HuH-7 (cell line): ENCODE data around the gene LAMTOR4.

Experiments used
- DNase-seq: peaks from one replicate; pipeline ENCODE4 v3.0.0; 2011; ENCODE audit warnings: low spot score

LAMTOR4 gene

DNA sequence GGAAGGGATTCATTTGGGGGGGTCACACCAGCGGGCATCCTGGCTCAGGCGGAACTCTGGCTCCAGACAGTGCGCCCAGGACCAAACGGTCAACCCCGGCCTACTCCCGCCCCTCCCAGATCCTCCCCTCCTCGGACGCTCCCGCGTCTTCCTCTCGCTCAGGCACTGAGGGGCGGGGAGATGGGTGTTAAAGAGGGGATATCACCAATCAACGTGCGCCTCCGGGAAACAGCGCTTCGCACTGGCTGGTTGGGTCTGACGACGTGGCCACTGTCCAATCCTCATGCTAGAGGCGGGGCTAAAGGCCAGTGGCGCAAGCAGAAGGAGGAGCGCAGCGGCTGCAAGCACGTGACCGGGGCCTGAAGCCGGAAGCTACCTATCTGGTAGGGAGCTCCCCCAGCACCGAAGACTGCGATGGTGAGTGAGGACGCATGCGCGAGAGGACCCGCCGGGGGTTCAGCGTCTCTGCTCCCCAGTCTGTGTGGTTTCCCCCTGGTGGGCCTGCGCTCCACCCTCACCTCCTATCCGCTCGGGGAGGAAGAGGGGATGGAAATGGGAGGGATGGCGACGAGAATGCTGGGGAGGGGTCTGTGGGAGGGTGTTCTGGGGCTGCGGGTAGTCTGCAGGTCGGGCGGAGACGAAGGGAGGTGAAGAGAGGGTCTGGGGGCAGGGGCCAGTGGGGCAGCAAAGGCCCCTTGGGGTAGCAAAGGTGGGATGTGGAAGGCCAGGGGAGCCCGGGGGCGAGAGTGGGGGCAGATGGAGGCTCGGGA, at the start of gene LAMTOR4:
Gene LAMTOR4 (plus strand): TSS at position 360 of the 770 bp plus-strand sequence. CDS start 55 bp downstream, at position 415.
- DNase-seq: peak; percentile 95

DNA sequence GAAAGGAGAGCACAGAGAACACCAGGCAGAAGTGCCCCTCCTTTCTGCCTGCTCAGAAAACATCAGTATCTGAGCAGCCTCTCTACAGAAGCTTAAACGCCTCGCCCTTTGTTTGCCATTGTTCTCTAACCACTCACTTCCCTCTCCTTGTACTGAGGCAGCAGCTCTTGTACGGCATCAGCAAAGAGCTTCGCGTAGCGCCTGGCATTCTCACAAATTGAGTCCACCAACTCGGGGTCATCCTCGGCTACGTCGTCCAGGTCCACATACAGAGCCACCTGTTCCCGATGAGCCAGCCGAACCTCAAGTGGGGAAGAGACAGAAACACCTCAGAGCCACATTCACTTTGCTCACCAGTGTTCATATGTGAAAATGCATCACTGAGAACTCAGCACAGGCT, 49.3 kb upstream of the LAMTOR4 start:
- DNase-seq: no peak

DNA sequence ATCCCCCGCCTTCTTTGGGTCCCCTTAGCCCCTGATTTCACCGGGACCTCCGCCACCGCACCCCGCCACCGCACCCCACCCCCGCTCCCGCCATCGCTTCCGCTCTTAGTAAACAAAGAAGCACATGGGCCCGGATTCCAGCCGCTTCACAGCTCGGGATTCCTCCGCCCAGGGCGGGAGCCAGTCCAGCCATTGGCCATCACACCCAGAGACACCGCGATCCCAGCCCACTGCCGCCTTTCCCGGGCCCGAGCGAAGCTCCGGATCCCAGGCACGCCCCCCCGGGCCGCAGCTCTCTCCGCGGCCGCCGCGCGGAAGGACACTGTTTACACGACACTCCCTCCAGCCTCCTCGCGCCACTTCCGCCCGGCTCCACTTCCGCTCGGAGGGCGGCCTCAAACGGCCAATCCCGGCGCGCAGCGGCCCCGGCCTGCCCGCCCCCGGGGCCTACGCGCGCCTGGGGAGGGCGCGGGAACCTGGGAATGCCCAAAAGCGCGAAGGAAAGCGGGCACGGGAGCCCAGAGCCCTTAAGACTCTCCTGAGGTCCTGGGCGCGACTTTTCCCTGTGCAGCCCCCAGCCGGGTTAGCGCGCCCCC, 48.2 kb upstream of the LAMTOR4 start:
- DNase-seq: peak; percentile 97

DNA sequence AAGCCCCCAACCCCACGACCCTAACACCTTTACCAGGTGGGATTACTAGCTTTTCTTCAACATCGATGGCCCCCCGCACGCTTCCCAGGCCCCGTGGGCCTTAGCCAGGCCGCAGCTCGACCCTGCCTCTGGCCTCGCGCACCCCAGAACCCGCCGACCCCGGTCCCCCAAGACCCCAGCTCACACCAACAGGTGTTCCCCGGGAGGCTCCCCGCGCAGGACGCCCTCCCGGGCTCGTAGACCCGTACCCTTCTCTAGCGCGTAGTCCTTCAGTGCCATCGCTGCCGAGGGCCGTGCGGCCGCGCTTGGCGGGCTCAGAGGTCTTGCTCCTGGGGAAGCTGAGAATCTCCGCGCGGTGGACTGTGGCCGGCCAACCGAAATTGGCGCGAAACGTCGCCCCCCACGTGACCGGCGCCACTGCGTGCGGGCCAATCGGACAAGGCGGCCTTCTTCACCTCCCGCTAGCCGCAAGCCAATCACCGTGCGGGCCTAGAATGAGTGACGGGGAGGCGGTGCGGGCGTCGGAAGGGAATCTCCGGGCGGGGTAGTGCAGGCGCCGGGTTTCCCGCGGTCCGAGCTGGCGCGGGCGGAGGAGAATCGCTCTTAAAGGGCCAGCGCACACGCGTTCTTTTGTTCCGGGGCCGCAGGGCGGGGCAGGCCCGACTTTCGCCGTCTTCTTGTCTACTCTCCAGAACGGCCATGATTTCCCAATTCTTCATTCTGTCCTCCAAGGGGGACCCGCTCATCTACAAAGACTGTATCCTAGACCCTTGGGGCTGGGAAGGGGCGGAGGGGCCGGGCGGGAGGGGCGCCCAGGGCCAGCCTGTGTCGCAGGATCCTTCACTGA, 47.5 kb upstream of the LAMTOR4 start, which contains the start of the genes AP4M1 and MCM7:
Gene AP4M1 (plus strand): TSS at position 628 of the 847 bp plus-strand sequence. CDS start 72 bp downstream, at position 700.
Gene MCM7 (minus strand): TSS at position 382 of the 847 bp plus-strand sequence. CDS start 103 bp downstream, at position 279.
- DNase-seq: peak; percentile 99

DNA sequence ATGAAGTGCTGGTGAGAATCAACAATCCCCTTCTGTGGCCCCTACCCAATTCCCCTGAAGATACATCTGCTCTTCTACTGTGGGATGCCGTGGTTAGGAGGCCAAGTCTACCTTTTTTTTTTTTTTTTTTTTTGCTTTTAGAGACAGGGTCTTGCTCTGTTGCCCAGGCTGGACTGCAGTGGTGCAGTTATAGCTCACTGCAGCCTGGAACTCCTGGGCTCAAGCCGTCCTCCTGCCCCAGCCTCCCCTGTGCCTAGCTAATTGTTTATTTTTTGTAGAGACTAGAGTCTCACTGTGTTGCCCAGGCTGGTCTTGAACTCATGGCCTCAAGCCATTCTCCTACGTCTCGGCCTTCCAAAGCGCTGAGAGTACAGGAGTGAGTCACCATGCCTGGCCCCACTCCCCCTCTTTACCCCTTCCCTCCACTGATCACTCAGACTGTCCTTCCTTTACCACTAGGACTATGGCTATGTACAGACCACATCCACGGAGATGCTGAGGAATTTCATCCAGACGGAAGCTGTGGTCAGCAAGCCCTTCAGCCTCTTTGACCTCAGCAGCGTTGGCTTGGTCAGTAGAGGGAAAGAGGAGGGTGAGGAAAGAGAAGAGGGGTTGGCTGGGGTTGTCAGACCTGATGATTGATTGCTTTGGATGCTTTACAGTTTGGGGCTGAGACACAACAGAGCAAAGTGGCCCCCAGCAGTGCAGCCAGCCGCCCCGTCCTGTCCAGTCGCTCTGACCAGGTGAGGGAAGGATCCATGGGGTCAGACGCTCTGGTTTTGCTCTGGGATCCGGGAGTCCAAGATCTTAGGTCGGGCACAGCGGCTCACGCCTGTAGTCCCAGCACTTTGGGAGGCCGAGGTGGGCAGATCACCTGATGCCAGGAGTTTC, 45.5 kb upstream of the LAMTOR4 start:
- DNase-seq: no peak

DNA sequence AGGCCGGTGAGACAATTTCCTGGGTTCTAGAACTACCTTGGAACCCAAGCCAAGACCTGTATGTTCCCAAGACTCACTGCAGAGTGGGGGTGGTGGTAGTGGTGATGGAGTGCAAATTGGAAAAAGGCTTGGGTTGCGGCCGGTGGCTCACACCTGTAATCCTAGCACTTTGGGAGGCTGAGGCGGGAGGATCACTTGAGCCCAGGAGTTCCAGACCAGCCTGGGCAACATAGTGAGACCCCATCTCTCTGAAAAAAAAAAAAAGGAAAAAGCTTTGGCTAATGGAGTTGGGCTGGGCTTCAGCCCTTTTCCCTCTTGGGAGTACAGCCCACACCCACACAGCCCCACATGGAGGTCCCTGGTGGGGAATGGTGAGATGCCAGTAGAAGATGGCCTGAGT, 43.2 kb upstream of the LAMTOR4 start:
- no peak for DNase-seq

DNA sequence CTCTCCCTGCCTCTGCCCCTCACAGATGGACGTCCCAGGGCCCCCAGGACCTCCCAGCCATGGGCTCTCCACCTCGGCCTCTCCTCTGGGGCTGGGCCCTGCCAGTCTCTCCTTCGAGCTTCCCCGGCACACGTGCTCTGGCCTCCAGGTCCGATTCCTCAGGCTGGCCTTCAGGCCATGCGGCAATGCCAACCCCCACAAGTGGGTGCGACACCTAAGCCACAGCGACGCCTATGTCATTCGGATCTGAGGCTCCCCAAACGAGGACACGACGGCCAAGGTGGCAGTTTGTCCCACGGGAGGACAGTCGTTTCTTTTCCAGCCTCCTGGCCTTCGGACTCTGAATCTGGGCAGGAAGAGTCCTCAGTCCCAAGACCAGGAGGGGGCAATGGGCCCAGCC, 42.1 kb upstream of the LAMTOR4 start:
- no peak for DNase-seq

DNA sequence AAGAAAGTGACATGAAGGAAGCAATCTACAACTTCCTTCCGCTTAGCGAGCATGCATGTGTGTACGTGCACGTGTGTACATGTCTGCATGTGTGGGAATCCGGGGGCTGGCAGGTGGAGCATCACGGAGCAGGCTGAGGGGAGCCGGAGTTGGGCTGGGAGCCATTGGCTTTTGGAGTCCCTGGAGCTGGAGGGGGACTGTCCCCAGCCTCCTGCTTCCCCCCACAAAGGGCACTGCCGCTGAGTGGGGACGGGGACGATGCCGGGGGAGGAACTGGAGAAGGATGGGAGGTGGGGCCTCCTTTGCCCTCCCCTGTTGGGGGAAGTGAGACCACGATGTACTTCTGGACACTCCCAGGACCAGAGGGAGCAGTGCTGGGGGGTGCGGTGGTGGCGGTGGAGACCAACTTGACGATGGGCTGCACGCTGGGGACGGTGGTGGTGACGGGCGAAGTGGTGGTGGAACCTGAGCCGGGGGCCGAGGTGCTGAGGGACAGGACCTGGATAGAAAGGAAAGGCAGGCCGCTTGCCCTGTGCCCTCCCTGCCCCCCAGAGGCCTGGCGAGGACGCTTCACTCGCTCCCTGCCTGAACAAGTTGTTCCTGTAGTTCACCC, 41.5 kb upstream of the LAMTOR4 start:
- no peak for DNase-seq

DNA sequence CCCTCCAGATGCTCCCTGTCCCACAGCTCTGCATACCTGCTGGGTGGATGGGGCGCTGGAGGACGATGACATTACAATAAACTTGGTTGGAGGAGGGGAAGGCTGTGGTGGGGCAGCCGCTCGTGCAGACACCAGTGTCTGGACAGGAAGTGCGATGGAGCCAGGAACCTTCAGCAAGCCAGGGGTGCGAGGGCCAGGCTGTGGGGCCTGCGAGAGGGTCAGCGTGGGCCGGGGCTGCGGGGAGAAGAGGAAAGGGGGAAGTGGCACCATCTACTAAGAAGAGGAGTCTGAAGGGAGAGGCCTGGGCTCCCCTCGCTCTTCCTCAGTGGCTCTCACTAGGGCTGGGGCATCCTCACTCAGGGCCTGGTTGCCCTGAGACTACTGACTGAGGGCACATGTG, 40.8 kb upstream of the LAMTOR4 start:
- DNase-seq: no peak

DNA sequence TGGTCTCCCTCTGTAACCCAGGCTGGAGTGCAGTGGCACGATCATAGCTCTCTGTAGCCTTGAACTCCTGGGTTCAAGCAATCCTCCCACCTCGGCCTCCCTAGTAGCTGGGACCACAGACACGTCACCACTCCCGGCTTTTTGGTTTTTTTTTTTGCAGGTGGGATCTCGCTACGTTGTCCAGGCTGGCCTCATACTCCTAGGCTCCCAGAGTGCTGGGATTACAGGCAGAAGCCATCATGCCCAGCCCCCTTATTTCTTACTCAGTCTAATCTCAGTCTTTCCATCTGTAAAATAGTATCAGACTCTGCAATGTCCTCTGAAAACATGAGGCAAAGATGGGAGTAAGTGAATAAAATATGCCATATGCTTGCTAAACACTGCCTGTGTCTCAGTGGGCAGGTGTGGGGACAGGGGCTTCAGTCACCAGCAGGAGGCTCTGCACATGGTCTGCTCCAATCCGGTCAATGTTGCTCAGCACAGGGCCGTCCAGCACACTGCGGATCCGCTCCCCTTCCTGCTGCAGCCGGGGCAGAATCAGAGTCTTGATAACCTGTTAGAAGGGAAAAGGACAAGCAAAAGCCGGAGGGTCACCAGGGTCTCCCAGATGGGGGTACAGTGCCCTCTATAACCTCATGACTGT, 39.1 kb upstream of the LAMTOR4 start:
- peak; percentile 59 for DNase-seq

DNA sequence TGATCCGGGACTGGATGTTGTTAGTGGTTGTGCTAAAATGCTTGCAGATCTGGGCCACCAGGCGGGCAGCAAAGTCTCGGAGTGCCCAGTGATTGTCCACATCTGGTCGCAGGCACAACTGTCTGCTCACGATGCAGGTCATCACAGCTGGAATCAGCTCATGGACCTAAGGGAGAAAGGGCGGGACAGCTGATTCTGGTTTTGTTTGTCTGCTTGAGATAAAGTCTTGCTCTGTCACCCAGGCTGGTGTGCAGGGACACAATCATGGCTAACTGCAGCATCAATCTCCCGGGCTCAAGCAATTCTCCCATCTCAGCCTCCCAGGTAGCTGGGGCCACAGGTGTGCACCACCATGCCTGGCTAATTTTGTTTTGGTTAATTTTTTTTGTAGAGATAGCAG, 37.6 kb upstream of the LAMTOR4 start:
- no peak for DNase-seq

DNA sequence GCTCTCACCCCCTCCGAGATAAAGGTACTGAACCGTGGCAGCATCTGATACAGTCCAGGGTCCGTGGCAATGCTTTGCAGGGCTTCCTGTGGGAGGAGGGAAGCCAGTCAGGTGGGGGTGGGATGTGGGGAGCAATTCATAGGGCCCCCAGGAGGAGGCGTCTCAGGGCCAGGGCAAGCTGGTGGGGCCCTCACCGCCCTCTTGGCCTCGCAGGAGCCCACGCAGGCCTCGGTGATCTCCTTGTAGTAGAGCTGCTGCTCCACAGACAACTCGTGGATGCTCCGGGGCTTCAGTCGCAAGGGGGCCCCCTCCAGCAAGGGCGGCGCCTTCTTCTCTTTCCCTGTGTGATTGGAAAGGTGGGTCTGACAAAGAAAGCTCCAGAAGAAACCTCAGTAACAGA, 36.8 kb upstream of the LAMTOR4 start:
- no peak for DNase-seq

DNA sequence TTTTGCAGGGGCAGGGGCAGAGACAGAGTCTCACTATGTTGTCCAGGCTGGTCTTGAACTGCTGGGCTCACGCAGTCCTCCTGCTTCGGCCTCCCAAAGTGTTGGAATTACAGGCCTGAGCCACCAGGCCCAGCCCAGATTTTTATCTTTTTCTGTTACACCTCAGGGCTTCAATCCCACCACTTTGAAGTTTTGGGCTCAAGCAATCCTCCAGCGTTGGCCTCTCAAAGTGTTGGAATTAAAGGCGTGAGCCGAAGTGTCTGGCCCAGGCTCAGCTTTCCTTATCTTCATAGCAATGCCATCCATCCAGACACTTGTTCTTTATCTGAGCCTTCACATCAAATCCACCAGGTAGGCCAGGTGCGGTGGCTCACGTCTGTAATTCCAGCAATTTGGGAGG, 33.7 kb upstream of the LAMTOR4 start:
- DNase-seq: no peak

DNA sequence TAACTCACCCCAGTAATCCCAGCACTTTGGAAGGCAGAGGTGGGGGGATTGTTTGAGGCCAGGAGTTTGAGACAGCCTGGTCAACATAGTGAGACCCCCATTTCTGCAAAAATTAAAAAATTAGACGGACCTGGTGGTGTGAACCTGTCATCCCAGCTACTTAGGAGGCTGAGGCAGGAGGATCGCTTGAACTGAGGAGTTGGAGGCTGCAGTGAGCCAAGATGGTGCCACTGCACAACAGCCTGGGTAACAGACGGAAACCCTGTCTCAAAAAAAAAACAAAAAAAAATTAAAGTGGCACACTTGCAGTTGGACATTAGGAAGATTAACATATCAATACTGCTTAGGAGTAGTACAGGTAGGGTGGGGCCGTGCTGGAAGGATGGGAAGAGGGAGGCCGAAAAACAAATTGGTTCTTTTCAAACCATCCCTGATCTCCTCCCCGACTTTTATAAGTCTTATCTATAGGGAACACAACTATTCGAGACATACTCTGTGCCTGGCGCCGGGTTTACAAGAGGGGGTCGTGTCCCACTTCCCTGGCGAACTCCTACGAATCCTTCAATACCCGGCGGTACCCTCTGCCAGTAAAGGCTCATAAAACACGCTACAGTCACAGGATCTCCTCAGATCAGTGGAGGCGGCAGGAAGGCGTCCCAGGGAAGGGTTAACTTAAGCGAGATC, 30.2 kb upstream of the LAMTOR4 start:
- DNase-seq: no peak

DNA sequence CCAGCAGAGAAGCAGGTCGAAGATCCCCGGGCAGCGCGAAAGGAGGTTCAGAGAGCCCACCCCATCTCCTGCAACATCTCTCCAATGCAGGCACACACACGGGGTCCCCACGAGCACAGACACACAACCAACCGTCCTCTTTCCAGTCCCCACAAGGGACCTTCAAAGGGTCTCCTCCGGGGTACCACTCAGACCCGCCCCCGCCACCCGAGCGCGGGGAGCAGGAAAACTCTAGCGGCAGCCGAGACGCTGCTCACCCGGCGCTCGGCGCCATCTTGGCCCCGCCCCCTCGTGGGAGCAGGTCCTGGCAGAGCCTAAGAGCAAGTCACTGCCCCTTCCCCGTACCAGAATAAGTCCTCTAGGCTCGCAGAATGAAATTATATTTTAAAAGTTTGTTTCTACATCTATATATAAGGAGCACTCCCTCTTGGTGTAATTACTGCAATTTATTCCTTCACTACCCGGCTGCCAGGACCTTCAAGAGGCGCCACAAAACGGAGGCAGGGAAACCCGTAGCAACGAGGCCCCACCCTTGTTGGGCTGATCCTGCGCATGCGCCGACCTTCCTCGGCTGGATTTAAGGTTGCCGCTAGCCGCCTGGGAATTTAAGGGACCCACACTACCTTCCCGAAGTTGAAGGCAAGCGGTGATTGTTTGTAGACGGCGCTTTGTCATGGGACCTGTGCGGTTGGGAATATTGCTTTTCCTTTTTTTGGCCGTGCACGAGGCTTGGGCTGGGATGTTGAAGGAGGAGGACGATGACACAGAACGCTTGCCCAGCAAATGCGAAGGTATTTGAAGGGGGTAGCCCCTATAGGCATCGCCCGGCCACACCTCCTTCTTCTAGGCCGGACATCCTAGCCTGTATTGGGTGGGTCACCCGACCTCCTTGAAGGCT, 29.4 kb upstream of the LAMTOR4 start, which contains the start of the genes CNPY4 and TAF6:
Gene CNPY4 (plus strand): TSS at position 563 of the 898 bp plus-strand sequence. CDS start 111 bp downstream, at position 674.
Gene TAF6 (minus strand): TSS at position 287 of the 898 bp plus-strand sequence. CDS start 5,149 bp downstream, outside the sequence.
- DNase-seq: peak; percentile 99

DNA sequence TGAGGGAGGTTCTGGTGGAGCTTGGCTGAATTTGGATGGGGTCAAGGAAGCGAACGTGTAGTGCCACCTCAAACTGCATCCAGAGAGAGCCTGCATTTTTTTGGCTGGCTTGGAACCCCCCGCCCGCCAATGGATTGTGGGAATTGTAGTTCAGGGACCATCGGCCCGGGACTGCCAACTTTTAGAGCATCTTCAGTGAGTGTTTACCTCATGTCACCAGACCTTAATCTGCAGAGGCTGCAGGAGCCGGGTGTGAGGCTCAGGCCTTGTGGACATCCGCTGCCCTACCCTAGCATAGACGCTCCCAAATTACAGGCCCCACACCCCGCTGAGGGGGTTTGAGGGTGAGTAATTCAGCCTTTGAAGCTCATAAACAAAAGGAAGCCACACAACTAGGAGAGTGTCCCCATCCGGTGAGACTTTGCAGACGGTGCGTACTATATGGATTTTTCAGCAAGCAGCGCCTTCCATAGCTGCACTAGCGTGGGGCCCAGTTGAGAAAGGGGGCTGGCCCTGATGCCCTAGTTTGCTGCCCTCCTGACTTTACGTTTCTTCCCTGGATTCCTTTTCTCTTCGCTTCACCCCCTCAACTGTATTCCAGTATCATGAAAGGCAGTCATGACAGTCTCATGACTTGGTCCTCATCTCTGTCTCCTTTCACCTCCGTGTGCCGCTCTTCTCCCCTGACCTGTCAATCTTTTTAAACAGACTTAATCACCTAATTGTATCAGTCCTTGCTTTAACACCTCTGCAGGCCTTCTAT, 28.6 kb upstream of the LAMTOR4 start:
- DNase-seq: peak; percentile 63

DNA sequence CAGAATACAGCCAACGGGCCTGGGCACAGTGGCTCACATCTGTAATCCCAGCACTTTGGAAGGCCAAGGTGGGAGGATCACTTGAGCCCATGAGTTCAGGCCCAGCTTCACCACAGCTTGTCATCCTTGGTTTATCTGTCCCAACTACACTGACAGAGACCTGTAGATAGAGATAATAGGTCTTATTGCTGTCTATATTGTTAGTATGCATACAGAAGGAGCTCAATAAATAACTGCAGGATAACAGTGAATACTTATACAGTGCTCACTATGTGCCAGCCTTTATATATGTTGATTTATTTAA, 28.0 kb upstream of the LAMTOR4 start:
- no peak for DNase-seq

DNA sequence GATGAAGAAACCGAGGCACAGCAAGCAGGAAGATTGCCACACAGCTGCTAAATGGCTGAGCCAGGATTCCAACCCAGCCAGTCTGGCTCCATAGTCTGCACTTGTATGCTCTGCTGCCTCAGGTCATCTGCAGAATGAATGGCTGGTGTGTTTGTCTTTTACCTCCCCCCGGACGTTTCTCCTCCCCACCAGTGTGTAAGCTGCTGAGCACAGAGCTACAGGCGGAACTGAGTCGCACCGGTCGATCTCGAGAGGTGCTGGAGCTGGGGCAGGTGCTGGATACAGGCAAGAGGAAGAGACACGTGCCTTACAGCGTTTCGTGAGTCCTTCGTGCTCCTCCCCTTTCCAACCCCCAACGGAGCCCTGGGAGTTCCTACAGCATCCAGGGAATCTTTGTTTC, 26.7 kb upstream of the LAMTOR4 start:
- no peak for DNase-seq
